NAMALWA (cell line): ENCODE results near the gene KIFC3.
"Not testable (repeated sequence)": the region's sequence is repeated elsewhere in the genome, so short reads cannot be mapped to it uniquely, and the experiment has no call there.

ENCODE experiments used
- DNase-seq: peaks from one replicate; pipeline ENCODE4 v3.0.0-alpha.2; 2015; ENCODE audit warnings: low spot score

The KIFC3 gene

DNA sequence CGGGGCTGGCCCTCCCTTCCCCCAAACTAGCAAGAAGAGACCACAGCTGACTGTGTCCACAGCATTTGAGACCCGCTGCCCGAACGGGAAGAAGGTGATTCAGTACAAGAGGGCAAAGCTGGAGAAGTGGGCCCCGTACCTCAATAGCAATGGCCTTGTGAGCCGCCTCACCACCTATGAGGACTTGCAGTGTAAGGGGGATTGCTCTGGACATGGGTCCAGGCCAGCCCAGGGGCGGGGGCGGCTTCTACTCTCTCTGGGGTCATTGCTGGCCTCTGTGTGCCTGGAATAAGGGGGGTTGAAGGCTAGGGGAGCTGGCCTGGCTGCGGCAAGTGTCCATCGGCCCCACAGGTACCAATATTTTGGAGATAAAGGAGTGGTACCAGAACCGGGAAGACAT is 79.6 kb downstream of the KIFC3 start:
- DNase-seq, result no peak

DNA sequence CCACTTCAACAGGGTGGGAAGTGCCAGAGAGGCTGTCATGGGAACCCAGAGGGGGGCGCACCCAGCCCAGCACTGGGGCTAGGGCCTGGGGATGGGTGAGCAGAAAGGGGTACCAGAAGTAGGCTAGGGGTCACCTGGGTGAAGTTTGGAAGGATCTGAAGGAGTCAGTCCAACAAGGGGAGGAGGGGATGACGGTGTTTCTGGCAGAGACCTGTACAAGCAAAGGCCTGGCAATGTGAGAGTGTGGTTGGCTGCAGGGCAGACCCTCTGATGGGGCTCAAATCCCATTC is 80.1 kb downstream of the KIFC3 start:
- no peak for DNase-seq

DNA sequence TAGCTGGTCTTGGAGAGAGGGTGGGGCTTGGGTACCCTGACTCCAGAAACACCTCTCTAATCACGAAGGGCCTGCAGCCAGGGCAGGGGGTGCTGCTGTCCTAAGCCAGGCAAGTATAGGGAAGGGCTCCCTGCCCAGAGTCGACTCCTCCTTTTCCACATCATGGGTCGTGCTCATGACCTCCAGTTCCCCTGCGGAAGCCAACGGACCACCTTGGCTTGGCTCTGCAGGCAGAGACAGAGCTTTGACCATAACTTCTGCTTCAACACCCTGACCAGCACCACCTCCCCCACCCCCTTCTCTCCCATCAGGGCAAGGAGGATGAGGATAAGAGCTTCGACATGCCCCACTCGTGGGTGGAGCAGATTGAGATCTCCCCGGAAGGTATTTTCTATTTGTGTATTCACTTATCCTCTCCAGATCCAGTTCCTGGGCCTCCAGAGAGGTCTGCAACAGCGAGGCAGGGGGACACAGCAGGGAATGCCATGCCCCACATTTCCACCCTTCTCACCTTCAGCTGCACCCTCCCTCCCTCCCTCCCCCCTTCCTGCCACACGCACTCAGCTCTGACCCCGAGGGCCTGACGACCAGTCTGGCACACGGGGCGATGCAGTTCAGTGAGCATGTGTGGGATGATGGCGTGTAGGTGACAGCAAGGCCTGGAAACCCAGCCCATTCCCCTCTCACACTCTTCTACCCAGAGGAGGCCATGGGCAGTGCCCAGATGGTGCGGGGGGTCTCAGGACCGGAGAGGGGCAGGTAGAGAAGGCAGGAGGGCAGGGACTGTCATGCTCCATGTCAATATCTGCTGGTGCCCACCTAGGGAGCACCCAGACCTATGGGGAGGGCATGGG is 80.7 kb downstream of the KIFC3 start:
- no peak for DNase-seq

DNA sequence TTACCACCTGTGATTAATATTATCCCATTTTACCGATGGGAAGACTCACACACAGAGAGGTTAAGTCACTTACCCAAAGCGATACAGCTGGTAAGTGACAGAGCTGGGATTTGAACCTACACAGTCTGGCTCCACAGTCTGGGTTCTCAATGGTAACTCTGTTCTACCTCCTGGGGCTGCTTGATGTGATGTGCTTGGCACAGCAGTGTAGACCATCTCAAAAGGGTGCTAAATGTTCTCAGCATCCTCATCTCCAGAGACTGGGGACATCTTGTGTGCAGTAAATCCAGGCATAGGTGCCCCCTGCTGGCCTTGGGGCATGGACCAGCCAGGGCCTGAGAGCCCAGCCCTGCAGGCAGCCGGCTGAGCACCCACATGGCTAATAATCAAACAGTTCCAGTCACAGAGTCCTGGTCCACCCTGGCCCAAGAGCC is 82.1 kb downstream of the KIFC3 start:
- peak; percentile 54 for DNase-seq

DNA sequence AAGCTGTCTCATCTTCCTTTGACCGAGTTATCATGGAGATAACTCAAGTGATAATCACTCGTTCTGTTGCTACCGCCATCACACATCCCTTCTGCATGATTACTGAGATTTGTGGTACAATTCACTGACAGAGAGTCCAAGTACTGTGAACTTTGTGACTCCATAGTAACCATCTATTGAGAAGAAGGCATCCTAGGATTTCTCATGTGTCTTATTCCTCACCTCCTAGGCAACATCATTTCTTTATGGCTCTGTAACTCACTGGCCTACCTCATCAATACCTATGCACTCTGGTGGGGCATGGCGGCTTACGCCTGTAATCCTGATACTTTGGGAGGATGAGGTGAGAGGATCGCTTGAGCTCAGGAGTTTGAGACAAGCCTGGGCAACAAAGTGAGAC is 88.2 kb downstream of the KIFC3 start:
- no peak for DNase-seq

DNA sequence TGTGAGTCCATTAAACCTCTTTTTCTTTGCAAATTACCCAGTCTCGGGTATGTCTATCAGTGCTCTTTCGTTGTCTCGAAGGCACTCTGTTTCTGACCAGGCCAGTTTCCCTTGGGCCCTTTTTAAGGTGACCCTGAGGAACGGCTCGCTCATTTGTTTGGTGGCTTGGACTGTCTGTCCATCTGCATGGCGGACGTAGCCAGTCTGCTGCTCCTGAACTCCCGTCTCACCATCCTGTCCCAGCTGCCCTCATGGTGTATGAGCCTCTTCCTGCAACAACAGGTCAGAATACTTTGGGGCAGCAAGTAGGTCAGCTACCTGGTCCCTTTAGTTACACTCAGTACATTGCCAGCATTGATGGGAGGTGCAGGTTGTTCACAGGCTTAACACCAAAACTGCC is 88.7 kb downstream of the KIFC3 start:
- DNase-seq, result no peak

DNA sequence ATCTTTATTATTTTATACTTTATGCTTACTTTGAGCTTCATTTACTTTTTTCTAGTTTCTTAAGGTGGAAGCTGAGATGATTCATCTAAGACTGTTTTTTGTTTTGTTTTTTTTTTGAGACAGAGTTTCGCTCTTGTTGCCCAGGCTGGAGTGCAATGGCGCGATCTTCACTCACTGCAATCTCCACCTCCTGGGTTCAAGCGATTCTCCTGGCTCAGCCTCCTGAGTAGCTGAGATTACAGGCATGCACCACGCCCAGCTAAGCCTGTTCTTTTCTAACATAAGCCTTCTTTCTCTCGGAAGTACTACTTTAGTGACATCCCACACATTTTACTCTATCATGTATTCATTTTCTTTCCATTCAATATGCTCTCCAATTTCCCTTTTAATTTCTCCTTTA is 89.7 kb downstream of the KIFC3 start:
- not testable (repeated sequence) for DNase-seq

DNA sequence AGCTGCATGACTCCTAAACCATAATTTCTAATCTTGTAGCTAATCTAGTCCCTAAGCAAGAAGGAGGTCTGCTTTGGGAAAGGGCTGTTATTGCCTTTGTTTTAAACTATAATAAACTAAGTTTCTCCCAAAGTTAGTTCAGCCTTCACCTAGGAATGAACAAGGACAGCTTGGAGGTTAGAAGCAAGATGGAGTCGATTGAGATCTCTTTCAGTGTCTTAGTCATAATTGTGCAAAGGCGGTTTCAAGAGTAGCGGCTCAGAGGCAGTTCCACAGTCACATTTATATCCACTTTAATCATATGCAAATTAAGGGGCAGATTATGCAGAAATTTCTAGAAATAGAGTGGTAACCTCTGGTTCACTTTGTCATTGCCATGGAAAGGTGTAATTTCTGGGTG is 90.3 kb downstream of the KIFC3 start:
- DNase-seq, result no peak

DNA sequence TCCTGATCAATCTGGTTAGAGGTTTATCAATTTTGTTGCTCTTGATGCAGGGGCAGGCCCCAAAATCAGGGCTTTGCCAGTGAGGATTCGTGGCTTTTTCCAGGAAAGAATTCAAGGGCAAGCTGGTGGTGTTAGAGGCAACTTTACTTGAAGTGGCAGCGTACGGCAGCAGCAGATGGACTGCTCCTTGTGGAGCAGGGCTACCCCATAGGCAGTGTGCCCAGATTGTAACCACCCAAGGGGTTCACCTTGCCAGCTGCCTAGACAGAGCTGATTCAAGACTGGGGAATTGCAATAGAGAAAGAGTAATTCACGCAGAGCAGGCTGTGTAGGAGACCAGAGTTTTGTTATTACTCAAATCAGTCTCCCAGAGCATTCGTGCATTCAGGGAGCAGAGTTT is 90.9 kb downstream of the KIFC3 start:
- DNase-seq, result no peak

DNA sequence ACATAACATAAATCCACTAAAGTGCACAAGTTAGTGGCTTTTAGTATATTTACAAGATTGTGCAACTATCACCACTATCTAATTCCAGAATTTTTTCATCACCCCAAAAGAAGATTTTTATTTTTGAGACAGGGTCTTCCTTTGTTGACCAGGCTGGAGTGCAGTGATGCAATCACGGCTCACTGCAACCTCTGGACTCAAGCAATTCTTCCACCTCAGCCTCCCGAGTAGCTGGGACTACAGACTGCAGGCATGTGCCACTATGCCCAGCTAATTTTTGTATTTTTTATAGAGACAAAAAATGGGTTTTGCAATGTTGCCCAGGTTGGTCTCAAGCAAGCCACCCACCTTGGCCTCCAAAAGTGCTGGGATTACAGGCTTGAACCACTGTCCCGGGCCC is 92.6 kb downstream of the KIFC3 start:
- no peak for DNase-seq
